Erythroblast (primary cell): ENCODE measurements around the gene GPR149.

Source experiments
- GATA1 ChIP-seq: IDR thresholded peaks from 2 replicates; pipeline ENCODE4 v1.6.1; 2011; ENCODE audit warnings: low read depth, mild to moderate bottlenecking, control low read depth, low read length, moderate library complexity
- POLR2A ChIP-seq: IDR thresholded peaks from 2 replicates; pipeline ENCODE4 v1.6.1; 2011; ENCODE audit warnings: mild to moderate bottlenecking, low read length

GRCh38 chr3:154430014-154430413 is at the start of gene GPR149:
- TF ChIP-seq POLR2A (no peak), GATA1 (no peak)
